ENCODE results near the gene AKT3.

DNA sequence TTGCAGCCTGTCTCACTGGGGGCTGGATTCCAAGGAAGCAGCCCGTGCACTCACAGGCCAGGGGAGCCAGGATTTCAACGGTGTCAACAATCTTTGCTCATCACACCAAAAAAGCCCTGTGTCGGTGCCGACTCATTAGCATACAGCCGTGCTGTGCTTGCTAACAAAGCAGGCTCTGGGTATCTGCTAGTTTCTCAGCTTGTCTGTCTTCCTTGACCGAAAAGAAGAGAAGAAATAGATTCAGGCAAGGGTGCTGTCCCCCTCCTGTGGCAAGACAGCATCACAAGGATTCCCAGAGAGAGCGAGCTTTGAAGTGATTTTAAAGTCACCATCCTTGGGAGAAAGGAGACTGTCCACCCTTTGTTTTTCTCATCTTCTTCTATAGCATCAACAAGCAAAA lies 379.5 kb downstream of the AKT3 start:
- TF ChIP-seq, protein P1, sequence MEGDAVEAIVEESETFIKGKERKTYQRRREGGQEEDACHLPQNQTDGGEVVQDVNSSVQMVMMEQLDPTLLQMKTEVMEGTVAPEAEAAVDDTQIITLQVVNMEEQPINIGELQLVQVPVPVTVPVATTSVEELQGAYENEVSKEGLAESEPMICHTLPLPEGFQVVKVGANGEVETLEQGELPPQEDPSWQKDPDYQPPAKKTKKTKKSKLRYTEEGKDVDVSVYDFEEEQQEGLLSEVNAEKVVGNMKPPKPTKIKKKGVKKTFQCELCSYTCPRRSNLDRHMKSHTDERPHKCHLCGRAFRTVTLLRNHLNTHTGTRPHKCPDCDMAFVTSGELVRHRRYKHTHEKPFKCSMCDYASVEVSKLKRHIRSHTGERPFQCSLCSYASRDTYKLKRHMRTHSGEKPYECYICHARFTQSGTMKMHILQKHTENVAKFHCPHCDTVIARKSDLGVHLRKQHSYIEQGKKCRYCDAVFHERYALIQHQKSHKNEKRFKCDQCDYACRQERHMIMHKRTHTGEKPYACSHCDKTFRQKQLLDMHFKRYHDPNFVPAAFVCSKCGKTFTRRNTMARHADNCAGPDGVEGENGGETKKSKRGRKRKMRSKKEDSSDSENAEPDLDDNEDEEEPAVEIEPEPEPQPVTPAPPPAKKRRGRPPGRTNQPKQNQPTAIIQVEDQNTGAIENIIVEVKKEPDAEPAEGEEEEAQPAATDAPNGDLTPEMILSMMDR (IDR thresholded peaks at IDR 0.05) = no peak
- no peak for TF ChIP-seq POLR2A (IDR thresholded peaks at IDR 0.05)
